Neuronal stem cell (in vitro differentiated cells): ENCODE results near the gene HERPUD2.

Experiments used
- DNase-seq: peaks from one replicate; pipeline ENCODE4 v3.0.0-alpha.2; 2013; ENCODE audit warnings: low spot score
- H2AFZ ChIP-seq: one replicate; pipeline ENCODE4 v1.6.1; 2013; ENCODE audit warnings: mild to moderate bottlenecking, low read length, inconsistent platforms
- H2AK5ac ChIP-seq: 2 replicates; pipeline ENCODE4 v1.6.1; 2013; ENCODE audit warnings: low read depth, mild to moderate bottlenecking, inconsistent platforms, low read length, moderate library complexity, mixed read lengths
- H2BK120ac ChIP-seq: 2 replicates; pipeline ENCODE4 v1.6.1; 2013; ENCODE audit warnings: low read depth, mild to moderate bottlenecking, inconsistent platforms, low read length, moderate library complexity, mixed read lengths
- H2BK12ac ChIP-seq: one replicate; pipeline ENCODE4 v1.6.1; 2013; ENCODE audit warnings: low read length, inconsistent platforms
- H2BK15ac ChIP-seq: 2 replicates; pipeline ENCODE4 v1.6.1; 2013; ENCODE audit warnings: mild to moderate bottlenecking, low read length, inconsistent platforms, mixed read lengths
- H2BK5ac ChIP-seq: one replicate; pipeline ENCODE4 v1.6.1; 2013; ENCODE audit warnings: inconsistent platforms, mild to moderate bottlenecking, low read length, moderate library complexity
- H3K14ac ChIP-seq: one replicate; pipeline ENCODE4 v1.6.1; 2013; ENCODE audit warnings: low read length, inconsistent platforms
- H3K18ac ChIP-seq: 2 replicates; pipeline ENCODE4 v1.6.1; 2013; ENCODE audit warnings: low read length, inconsistent platforms
- H3K23ac ChIP-seq: 2 replicates; pipeline ENCODE4 v1.6.1; 2013; ENCODE audit warnings: low read depth, mild to moderate bottlenecking, mixed read lengths, low read length, inconsistent platforms; ENCODE audit not compliant: poor library complexity
- H3K27ac ChIP-seq: replicated peaks from 3 replicates; pipeline ENCODE4 v1.5.1; 2013; ENCODE audit warnings: low read length, inconsistent platforms
- H3K27me3 ChIP-seq, 3 experiments: 2 replicates each; pipeline ENCODE4 v1.6.1; 2013; ENCODE audit warnings: low read length in 3 of 3, mild to moderate bottlenecking in 2 of 3, inconsistent platforms in 1 of 3, low read depth in 1 of 3, mixed read lengths in 1 of 3, moderate library complexity in 1 of 3; ENCODE audit not compliant: control insufficient read depth in 3 of 3, insufficient read depth in 3 of 3
- H3K36me3 ChIP-seq, 2 donors: replicated peaks in 1 of 2; 2 replicates each; pipeline ENCODE4 v1.6.1; 2013; ENCODE audit warnings: low read length in 2 of 2; ENCODE audit not compliant: control insufficient read depth in 2 of 2, insufficient read depth in 2 of 2
- H3K4ac ChIP-seq: 2 replicates; pipeline ENCODE4 v1.6.1; 2013; ENCODE audit warnings: inconsistent platforms, mild to moderate bottlenecking, low read length, moderate library complexity
- H3K4me1 ChIP-seq, 2 donors: 1 replicate in 1 of 2; 2 replicates in 1 of 2; pipeline ENCODE4 v1.6.1; 2013; ENCODE audit warnings: low read length in 2 of 2, low read depth in 1 of 2; ENCODE audit not compliant: control insufficient read depth in 2 of 2, insufficient read depth in 1 of 2
- H3K4me2 ChIP-seq: one replicate; pipeline ENCODE4 v1.6.1; 2013; ENCODE audit warnings: mild to moderate bottlenecking, low read length, inconsistent platforms; ENCODE audit not compliant: insufficient read depth, poor library complexity, severe bottlenecking
- H3K4me3 ChIP-seq, 2 donors: 2 replicates each; pipeline ENCODE4 v1.5.1; 2013; ENCODE audit warnings: low read length in 2 of 2, mild to moderate bottlenecking in 2 of 2, inconsistent platforms in 1 of 2, moderate library complexity in 1 of 2
- H3K79me1 ChIP-seq: one replicate; pipeline ENCODE4 v1.6.1; 2013; ENCODE audit warnings: low read depth, mild to moderate bottlenecking, inconsistent platforms, low read length, moderate library complexity
- H3K9ac ChIP-seq: one replicate; pipeline ENCODE4 v1.6.1; 2013; ENCODE audit warnings: mild to moderate bottlenecking, low read depth, low read length, inconsistent platforms; ENCODE audit not compliant: poor library complexity
- H3K9me3 ChIP-seq, 2 donors: replicated peaks in 1 of 2; 2 replicates each; pipeline versions ENCODE3 to v1.6.1; 2013; ENCODE audit warnings: low read length in 2 of 2, mild to moderate bottlenecking in 2 of 2, inconsistent platforms in 1 of 2, low read depth in 1 of 2, mixed read lengths in 1 of 2, moderate library complexity in 1 of 2; ENCODE audit not compliant: control insufficient read depth in 2 of 2, insufficient read depth in 1 of 2
- H4K8ac ChIP-seq: one replicate; pipeline ENCODE4 v1.6.1; 2013; ENCODE audit warnings: low read depth, mild to moderate bottlenecking, inconsistent platforms, low read length, moderate library complexity
- H4K91ac ChIP-seq: one replicate; pipeline ENCODE4 v1.6.1; 2013; ENCODE audit warnings: low read length, low read depth, mild to moderate bottlenecking, inconsistent platforms; ENCODE audit not compliant: poor library complexity
- WGBS, 2 donors: extraction: QIAGEN DNeasy Blood & Tissue Kit; methylation state at CpG; one replicate each; pipeline ENCODE4 v1.1.7; 2013; ENCODE audit warnings: missing lambda C conversion rate in 2 of 2, mixed read lengths in 1 of 2; ENCODE audit not compliant: insufficient read length in 2 of 2, insufficient replicate concordance in 1 of 2; ENCODE audit errors: extremely low coverage in 2 of 2; 5-methylcytosine and 5-hydroxymethylcytosine counted together

The HERPUD2 gene

DNA sequence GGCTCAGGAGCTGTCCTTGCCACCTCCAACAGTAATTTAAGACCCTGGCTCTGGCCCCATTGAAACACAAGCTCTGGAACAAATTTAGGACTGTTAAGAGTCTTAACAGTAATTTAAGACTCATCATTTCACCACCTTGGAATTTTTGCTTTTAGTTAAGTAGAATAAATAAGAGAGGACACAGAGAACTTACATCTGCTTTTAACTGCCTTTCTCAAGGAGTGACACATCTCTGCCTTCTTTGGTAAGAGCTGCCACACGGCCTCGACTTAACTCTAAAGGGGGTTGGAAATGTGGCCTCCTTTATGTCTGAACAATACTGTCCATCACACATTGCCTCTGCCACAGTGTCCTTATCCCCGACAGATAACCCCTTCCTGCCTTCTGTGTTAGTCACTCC is 77.9 kb downstream of the HERPUD2 start:
- H4K91ac ChIP-seq, result no peak overlapping the region

DNA sequence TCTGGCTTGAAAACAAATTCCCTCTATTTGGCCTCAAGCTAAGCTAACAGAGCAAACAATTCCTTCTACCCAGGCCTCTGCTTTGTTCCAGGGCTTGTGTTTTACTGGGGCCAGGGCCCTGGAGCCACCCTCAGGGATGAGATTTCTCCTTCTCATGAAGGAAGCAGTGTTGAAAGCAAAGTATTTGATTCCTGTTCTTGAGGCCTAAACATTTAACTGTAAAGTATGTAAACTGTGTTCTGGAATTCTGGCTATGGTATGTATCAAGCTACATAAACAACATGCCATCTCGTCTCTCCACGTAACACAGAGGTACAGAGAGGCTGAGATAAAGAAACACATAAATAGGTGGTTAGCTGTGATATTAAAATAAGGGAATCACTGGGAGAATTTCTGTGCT is 81.8 kb downstream of the HERPUD2 start:
- Histone ChIP-seq H2BK12ac (no peak overlapping the region), H3K14ac (no peak overlapping the region), H3K4me2 (no peak overlapping the region), H3K27me3 (no peaks in the 10 kb centered on the region), H3K18ac (no peak overlapping the region), H4K91ac (no peak overlapping the region), H2BK120ac (no peak overlapping the region), H2AK5ac (no peak overlapping the region), H3K36me3 (no peaks in the 10 kb centered on the region), H3K9ac (no peak overlapping the region), H3K4ac (no peak overlapping the region), H2BK5ac (no peak overlapping the region), H2BK15ac (no peak overlapping the region), H4K8ac (no peak overlapping the region), H3K9me3 (no peaks in the 10 kb centered on the region), H3K4me3 (no peak overlapping the region), H3K27ac (no peak overlapping the region), H3K4me1 (peaks cover 2 to 6% of the 10 kb centered on the region in 2 donors), H2AFZ (no peak overlapping the region), H3K79me1 (no peaks in the 10 kb centered on the region), H3K23ac (no peak overlapping the region)
- no peak for DNase-seq
- WGBS, 2 donors, result no CpG with 5 or more reads among the region's 2 CpGs

More for the DNA sequence above, 77.9 kb downstream of the HERPUD2 start:
- no peak overlapping the region for H3K4ac ChIP-seq
- no peak overlapping the region for H3K18ac ChIP-seq
- H2AFZ ChIP-seq, result no peak overlapping the region
- no peak overlapping the region for H3K9ac ChIP-seq
- no peak overlapping the region for H2AK5ac ChIP-seq
- no peak overlapping the region for H3K4me3 ChIP-seq
- no peak overlapping the region for H3K27ac ChIP-seq
- H3K79me1 ChIP-seq, result no peaks in the 10 kb centered on the region
- no peaks in the 10 kb centered on the region for H3K27me3 ChIP-seq
- H2BK15ac ChIP-seq, result no peak overlapping the region
- no peak overlapping the region for H2BK5ac ChIP-seq
- DNase-seq, result no peak
- no peak overlapping the region for H3K14ac ChIP-seq
- H2BK12ac ChIP-seq, result no peak overlapping the region
- H3K4me1 ChIP-seq, result peaks cover 2 to 6% of the 10 kb centered on the region in 2 donors
- H3K36me3 ChIP-seq, result no peaks in the 10 kb centered on the region
- no peak overlapping the region for H2BK120ac ChIP-seq
- no peaks in the 10 kb centered on the region for H3K9me3 ChIP-seq
- WGBS, 2 donors, result no CpG with 5 or more reads among the region's 3 CpGs
- no peak overlapping the region for H3K4me2 ChIP-seq
- no peak overlapping the region for H3K23ac ChIP-seq
- H4K8ac ChIP-seq, result no peak overlapping the region

DNA sequence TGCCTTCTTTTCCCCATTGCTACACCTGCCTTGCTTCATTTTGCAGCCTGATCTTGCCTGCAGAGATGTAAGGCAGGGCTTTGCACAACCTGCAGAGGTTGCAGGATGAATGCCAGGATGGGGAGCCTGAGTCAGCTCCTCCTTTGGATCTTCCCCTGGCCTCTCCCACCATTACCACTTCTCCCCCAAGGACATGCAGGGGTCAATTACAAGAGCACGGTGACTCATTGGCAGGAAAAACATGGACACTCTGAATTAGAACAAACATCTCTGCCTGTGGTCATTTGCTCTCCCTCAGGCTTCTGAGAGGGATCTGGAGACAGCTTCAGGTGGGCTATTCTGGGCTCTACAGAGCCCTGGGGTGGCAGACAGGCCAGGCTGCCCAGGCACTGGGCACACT is 89.2 kb downstream of the HERPUD2 start:
- no peak overlapping the region for H4K91ac ChIP-seq
- no peak overlapping the region for H2BK12ac ChIP-seq
- no peak overlapping the region for H3K9ac ChIP-seq

GRCh38 chr7:35604595-35604994 is 90.3 kb downstream of the HERPUD2 start:
- no peak overlapping the region for H3K18ac ChIP-seq
- H2AFZ ChIP-seq, result no peak overlapping the region
- H3K4ac ChIP-seq, result no peak overlapping the region
- H2BK5ac ChIP-seq, result no peak overlapping the region
- H3K23ac ChIP-seq, result no peak overlapping the region
- no peak for DNase-seq
- H4K91ac ChIP-seq, result no peak overlapping the region
- no peak overlapping the region for H4K8ac ChIP-seq
- H3K27me3 ChIP-seq, result no peaks in the 10 kb centered on the region
- no peaks in the 10 kb centered on the region for H3K4me1 ChIP-seq
- no peak overlapping the region for H3K14ac ChIP-seq
- no peaks in the 10 kb centered on the region for H3K36me3 ChIP-seq
- H2BK120ac ChIP-seq, result no peak overlapping the region
- no peak overlapping the region for H2BK12ac ChIP-seq
- no peak overlapping the region for H3K27ac ChIP-seq
- no peak overlapping the region for H3K4me3 ChIP-seq
- no peaks in the 10 kb centered on the region for H3K79me1 ChIP-seq
- no peak overlapping the region for H3K9ac ChIP-seq
- H3K4me2 ChIP-seq, result no peak overlapping the region
- no peak overlapping the region for H2BK15ac ChIP-seq
- H3K9me3 ChIP-seq, result no peaks in the 10 kb centered on the region
- no peak overlapping the region for H2AK5ac ChIP-seq

More for the DNA sequence above, 89.2 kb downstream of the HERPUD2 start:
- Histone ChIP-seq H3K79me1 (no peaks in the 10 kb centered on the region), H2BK120ac (no peak overlapping the region), H2BK5ac (no peak overlapping the region), H3K18ac (no peak overlapping the region), H3K23ac (no peak overlapping the region), H2AK5ac (no peak overlapping the region), H3K4me2 (no peak overlapping the region), H3K36me3 (no peaks in the 10 kb centered on the region), H3K4ac (no peak overlapping the region), H3K27ac (no peak overlapping the region), H3K9me3 (no peaks in the 10 kb centered on the region), H4K8ac (no peak overlapping the region), H3K27me3 (no peaks in the 10 kb centered on the region), H3K4me3 (no peak overlapping the region), H3K14ac (no peak overlapping the region), H3K4me1 (no peaks in the 10 kb centered on the region), H2BK15ac (no peak overlapping the region), H2AFZ (no peak overlapping the region)
- WGBS, 2 donors, result no CpG with 5 or more reads among the region's 1 CpG
- DNase-seq, result no peak
